GM18868 (cell line): ENCODE data around the gene DPH5.
"Not testable (repeated sequence)": the region's sequence is repeated elsewhere in the genome, so short reads cannot be mapped to it uniquely, and the experiment has no call there.

Experiments used
- ATAC-seq: cut with Tn5 transposase; IDR thresholded peaks from one replicate; pipeline ENCODE4 v1.9.1; 2021; ENCODE audit warnings: mild to moderate bottlenecking, moderate library complexity; ENCODE audit not compliant: unreplicated experiment

DPH5 gene

GRCh38 chr1:100947816-100948215 is 77.8 kb downstream of the DPH5 start:
- ATAC-seq: not testable (repeated sequence)

- not testable (repeated sequence) for ATAC-seq
These were observed 79.5 kb downstream of the DPH5 start for GRCh38 chr1:100946064-100946463.

- no peak for ATAC-seq
These were observed 82.1 kb downstream of the DPH5 start for GRCh38 chr1:100943533-100943932.

GRCh38 chr1:100942304-100943046 is 83.1 kb downstream of the DPH5 start:
- no peak for ATAC-seq

GRCh38 chr1:100941580-100942216 is 83.9 kb downstream of the DPH5 start:
- no peak for ATAC-seq

GRCh38 chr1:100941098-100941527 is 84.5 kb downstream of the DPH5 start:
- no peak for ATAC-seq
